GM21576 (cell line): Measurements from ENCODE around the gene STX4.
"Not testable (repeated sequence)": the region's sequence is repeated elsewhere in the genome, so short reads cannot be mapped to it uniquely, and the experiment has no call there.

Experiments used
- ATAC-seq: cut with Tn5 transposase; IDR thresholded peaks from one replicate; pipeline ENCODE4 v1.9.1; 2021; ENCODE audit warnings: mild to moderate bottlenecking, moderate library complexity; ENCODE audit not compliant: unreplicated experiment

STX4 gene

GRCh38 chr16:30997725-30998711 is 35.3 kb upstream of the STX4 start:
- ATAC-seq, result no peak

- no peak for ATAC-seq
Observed at GRCh38 chr16:30998852-30999761, 34.3 kb upstream of the STX4 start.

GRCh38 chr16:31000671-31001382 is 32.5 kb upstream of the STX4 start:
- ATAC-seq, result no peak

GRCh38 chr16:31001507-31002249 is 31.7 kb upstream of the STX4 start:
- ATAC-seq, result no peak

GRCh38 chr16:31002250-31002700 is 31.1 kb upstream of the STX4 start:
- no peak for ATAC-seq

GRCh38 chr16:31002862-31003341 is 30.5 kb upstream of the STX4 start:
- no peak for ATAC-seq

- no peak for ATAC-seq
Observed at GRCh38 chr16:31003744-31004143, 29.6 kb upstream of the STX4 start.

- no peak for ATAC-seq
Observed at GRCh38 chr16:31004658-31005057, 28.7 kb upstream of the STX4 start.

- no peak for ATAC-seq
Observed at GRCh38 chr16:31005350-31006085, 27.8 kb upstream of the STX4 start.

GRCh38 chr16:31006086-31006385 is 27.3 kb upstream of the STX4 start:
- ATAC-seq, result no peak

- no peak for ATAC-seq
Observed at GRCh38 chr16:31006589-31006988, 26.8 kb upstream of the STX4 start.

- no peak for ATAC-seq
Observed at GRCh38 chr16:31007684-31008083, 25.7 kb upstream of the STX4 start.

GRCh38 chr16:31008149-31008548 is 25.2 kb upstream of the STX4 start:
- ATAC-seq, result no peak

- no peak for ATAC-seq
Observed at GRCh38 chr16:31008551-31008950, 24.8 kb upstream of the STX4 start.

- no peak for ATAC-seq
Observed at GRCh38 chr16:31009120-31009519, 24.2 kb upstream of the STX4 start.

- no peak for ATAC-seq
Observed at GRCh38 chr16:31009894-31010584, 23.3 kb upstream of the STX4 start.

- ATAC-seq, result no peak
Observed at GRCh38 chr16:31010585-31011325, 22.6 kb upstream of the STX4 start, which contains the start of gene STX1B. TSS of gene STX1B (minus strand) at chr16:31010638. CDS start at chr16:31010396, 242 bp downstream.

- ATAC-seq, result not testable (repeated sequence)
Observed at GRCh38 chr16:31011815-31012214, 21.5 kb upstream of the STX4 start.
